Central memory CD8-positive, alpha-beta T cell (primary cell): ENCODE results near the gene FAM78A.

Source experiments
- ATAC-seq: fragments of 150-1000 bp; cut with Tn5 transposase; replicated peaks from 2 replicates; pipeline ENCODE4 v1.10.0; 2022; ENCODE audit warnings: mild to moderate bottlenecking, moderate FRiP score, moderate number of reproducible peaks; ENCODE audit not compliant: poor library complexity, severe bottlenecking; ENCODE audit errors: extremely low read depth
- DNase-seq, 2 donors: peaks; one replicate each; pipeline ENCODE4 v3.0.0; 2021; ENCODE audit warnings: low spot score in 2 of 2
- H3K27ac Mint-ChIP-seq: one replicate; pipeline ENCODE4 v1.8.0; 2022; ENCODE audit warnings: low read depth, mild to moderate bottlenecking, moderate library complexity, mixed read lengths
- H3K27me3 Mint-ChIP-seq: one replicate; pipeline ENCODE4 v1.8.0; 2022; ENCODE audit warnings: mixed read lengths
- H3K36me3 Mint-ChIP-seq: one replicate; pipeline ENCODE4 v1.8.0; 2022; ENCODE audit warnings: mild to moderate bottlenecking, moderate library complexity, mixed read lengths; ENCODE audit not compliant: insufficient read depth
- H3K4me1 Mint-ChIP-seq: one replicate; pipeline ENCODE4 v1.8.0; 2022; ENCODE audit warnings: mixed read lengths
- H3K4me3 Mint-ChIP-seq: one replicate; pipeline ENCODE4 v1.8.0; 2022; ENCODE audit warnings: mild to moderate bottlenecking, moderate library complexity, mixed read lengths
- H3K9me3 Mint-ChIP-seq: one replicate; pipeline ENCODE4 v1.8.0; 2022; ENCODE audit warnings: mixed read lengths

FAM78A gene

DNA sequence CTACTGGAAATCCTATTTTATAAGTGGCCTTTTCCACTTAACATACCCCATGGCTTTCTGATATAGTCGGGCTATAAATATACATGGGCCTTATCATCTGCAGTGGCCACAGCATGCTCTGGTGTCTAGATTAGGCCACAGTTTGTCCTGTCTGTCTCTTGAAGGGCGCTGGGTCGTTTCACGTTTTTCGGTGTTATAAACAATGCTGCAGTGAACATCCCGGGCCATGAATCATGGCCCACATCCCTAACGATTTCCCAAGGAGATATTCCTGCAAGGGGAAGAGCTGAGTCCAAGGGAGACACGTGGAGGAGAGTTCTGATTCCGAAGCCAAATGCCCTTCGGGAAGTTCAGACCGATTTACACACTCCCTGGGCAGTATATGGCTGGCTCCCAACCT is 21.6 kb upstream of the FAM78A start:
- no peaks in the 10 kb centered on the region for H3K27me3 Mint-ChIP-seq
- H3K4me3 Mint-ChIP-seq: no peak overlapping the region
- peaks cover 3% of the 10 kb centered on the region for H3K36me3 Mint-ChIP-seq
- DNase-seq: no peak
- no peak overlapping the region for H3K27ac Mint-ChIP-seq
- H3K4me1 Mint-ChIP-seq: no peaks in the 10 kb centered on the region
- no peak for ATAC-seq
- H3K9me3 Mint-ChIP-seq: no peaks in the 10 kb centered on the region

DNA sequence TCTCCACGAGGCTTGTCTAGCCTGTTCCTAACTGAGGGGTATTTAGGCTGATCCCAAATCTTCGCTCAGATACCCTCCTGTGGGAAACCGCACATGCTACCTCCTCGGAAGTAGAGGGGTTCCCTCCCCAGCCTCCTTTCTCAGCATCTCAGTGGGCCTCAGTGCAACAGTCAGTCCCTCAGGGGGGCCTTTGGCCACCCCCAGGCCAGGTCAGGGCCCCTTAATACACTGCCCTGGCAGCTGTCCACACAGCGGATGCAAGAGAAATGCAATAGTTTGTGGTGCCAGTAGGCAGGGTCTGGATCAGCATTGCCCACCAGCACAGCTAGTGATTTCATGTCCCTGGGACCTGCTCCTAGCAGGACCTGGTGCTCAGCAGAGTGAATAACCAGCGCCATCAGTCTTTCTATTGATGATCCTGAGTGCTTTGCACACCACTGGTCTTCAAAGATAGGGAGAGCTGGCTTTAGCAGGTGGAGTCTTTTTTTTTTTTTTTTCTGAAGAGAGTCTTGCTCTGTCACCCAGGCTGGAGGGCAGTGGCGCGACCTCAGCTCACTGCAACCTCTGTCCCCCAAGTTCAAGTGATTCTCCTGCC is 20.7 kb upstream of the FAM78A start:
- Mint-ChIP-seq H3K27ac (no peak overlapping the region), H3K9me3 (no peaks in the 10 kb centered on the region), H3K27me3 (no peaks in the 10 kb centered on the region), H3K36me3 (peaks cover 3% of the 10 kb centered on the region), H3K4me1 (no peaks in the 10 kb centered on the region), H3K4me3 (no peak overlapping the region)
- ATAC-seq (no peak), DNase-seq (no peak)

DNA sequence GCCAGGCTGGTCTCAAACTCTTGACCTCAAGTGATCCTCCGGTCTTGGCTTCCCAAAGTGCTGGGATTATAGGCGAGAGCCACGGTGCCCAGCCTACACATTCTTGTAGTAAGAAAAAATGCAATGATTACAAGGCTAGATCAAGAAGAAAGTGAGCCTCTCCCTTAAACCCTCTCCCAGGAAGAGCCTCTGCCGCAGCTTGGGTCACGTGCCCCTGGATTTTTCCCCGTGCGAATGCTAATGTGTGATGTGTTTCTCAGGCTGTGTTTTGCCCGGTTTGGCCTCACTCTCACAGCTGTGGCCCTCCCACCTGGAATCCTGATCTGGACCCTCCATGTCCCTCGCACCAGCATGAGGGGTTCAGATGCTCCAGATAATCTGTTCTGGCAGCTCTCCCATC is 20.1 kb upstream of the FAM78A start:
- no peak for ATAC-seq
- no peaks in the 10 kb centered on the region for H3K27me3 Mint-ChIP-seq

DNA sequence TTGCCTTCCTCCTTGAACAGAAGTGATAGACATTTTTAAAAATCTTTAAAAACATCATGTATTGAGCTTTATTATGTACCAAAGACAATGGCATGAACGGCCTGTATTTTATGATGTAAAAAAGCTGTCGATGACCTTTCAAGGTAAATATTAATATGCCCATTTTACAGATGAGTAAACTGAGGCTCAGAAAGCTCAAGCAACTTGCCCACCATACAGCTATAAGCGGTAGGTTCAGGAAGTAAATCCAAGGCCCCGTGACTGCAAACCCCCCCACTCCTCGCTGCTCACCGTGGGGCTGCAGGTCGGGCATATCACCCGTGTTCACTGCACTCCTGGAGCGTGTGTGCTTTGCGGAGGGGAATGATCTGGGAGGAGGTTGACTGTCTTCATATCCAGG is 16.6 kb upstream of the FAM78A start:
- DNase-seq (no peak), ATAC-seq (no peak)
- Mint-ChIP-seq H3K9me3 (no peaks in the 10 kb centered on the region), H3K27me3 (no peaks in the 10 kb centered on the region), H3K4me3 (no peak overlapping the region), H3K4me1 (no peaks in the 10 kb centered on the region), H3K27ac (no peak overlapping the region), H3K36me3 (peaks cover 3% of the 10 kb centered on the region)

More for the DNA sequence above, 20.1 kb upstream of the FAM78A start:
- Mint-ChIP-seq H3K36me3 (peaks cover 3% of the 10 kb centered on the region), H3K4me1 (no peaks in the 10 kb centered on the region), H3K27ac (no peak overlapping the region), H3K4me3 (no peak overlapping the region), H3K9me3 (no peaks in the 10 kb centered on the region)
- DNase-seq: no peak

DNA sequence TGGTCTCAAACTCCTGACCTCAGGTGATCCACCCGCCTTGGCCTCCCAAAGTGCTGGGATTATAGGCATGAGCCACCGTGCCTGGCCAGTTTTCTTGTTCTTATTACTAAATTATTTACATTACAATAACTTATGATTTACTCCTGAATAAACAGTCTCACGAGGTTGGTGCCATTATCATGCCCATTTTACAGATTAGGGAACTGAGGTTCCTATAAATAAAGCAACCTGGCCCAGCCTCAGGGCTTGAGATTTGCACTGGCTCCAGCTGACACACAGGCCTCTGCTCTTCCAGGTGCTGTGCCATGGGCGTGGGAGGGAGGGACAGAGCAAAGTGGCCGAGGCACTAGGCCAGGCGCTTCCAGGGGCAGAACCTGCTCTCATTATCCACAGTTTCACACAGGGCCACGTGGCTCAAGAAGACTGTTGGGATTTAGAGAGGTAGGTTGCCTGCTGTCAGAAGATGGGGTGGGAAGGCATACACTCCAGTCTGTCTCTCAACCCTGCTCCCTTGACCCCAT is 15.5 kb upstream of the FAM78A start:
- H3K4me3 Mint-ChIP-seq: no peak overlapping the region

DNA sequence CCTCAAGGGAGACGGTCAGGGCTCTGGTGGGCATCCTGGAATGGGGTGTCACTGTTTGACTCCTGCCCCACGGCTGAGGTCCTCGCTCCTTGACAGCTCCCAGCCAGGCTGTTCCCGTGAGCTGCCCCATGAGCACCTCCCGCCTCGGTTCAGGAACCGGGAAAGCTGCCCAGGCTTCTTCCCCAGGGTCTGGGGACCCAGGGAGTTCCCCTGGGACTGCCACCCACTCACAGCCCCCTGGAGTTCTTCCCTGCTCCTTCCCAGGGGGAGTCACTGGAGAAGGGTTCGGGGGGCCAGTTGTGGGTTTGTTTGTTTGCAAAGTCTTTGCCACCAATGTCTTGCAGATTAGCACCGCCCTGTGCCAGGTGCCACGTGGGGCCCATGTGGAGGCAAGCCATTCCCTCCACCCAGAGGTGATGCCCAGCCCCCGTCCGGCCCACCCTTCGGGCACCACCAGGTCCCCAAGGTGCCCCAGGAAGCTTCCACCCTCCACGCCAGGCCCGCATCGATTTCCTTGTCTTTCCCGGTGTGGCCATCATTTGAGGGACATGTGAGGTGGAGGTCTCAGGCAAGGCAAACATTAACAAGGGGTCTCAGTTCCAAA is 14.6 kb upstream of the FAM78A start:
- Mint-ChIP-seq H3K4me1 (no peaks in the 10 kb centered on the region), H3K9me3 (no peaks in the 10 kb centered on the region), H3K27ac (no peak overlapping the region), H3K36me3 (no peaks in the 10 kb centered on the region), H3K27me3 (no peaks in the 10 kb centered on the region), H3K4me3 (no peak overlapping the region)
- DNase-seq: no peak
- peak; percentile 14 for ATAC-seq

More for the DNA sequence above, 15.5 kb upstream of the FAM78A start:
- DNase-seq (no peak), ATAC-seq (no peak)
- Mint-ChIP-seq H3K9me3 (no peaks in the 10 kb centered on the region), H3K27ac (no peak overlapping the region), H3K4me1 (no peaks in the 10 kb centered on the region), H3K27me3 (no peaks in the 10 kb centered on the region), H3K36me3 (no peaks in the 10 kb centered on the region)

DNA sequence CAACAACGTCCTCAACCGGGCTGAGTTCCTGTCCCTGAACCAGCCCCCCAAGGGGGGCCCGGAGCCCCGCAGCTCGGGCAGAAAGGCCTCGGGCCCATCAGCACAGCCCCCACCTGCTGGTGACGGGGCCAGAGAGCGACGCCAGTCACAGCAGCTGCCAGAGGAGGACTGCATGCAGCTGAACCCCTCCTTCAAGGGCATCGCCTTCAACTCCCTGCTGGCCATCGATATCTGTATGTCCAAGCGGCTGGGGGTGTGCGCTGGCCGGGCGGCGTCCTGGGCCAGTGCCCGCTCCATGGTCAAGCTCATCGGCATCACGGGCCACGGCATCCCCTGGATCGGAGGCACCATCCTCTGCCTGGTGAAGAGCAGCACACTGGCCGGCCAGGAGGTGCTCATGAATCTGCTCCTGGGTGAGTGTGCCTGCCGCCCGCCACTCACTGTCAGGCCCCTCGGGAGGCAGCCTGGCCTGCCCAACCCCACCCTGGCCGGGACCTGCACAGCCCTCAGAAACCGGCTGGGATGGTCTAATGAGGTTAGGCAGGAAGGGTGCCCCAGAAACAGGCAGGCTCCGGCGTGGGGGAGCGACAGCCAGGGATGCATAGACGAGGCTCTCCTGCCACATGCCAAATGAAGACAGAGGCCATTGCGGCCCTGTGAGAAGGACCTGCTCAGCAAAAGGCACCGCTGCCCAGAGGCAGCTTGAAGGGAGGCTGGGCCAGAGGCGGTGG is 13.9 kb upstream of the FAM78A start:
- Mint-ChIP-seq H3K4me3 (no peak overlapping the region), H3K27ac (no peak overlapping the region), H3K27me3 (no peaks in the 10 kb centered on the region), H3K4me1 (no peaks in the 10 kb centered on the region), H3K9me3 (no peaks in the 10 kb centered on the region), H3K36me3 (no peaks in the 10 kb centered on the region)
- DNase-seq (no peak), ATAC-seq (no peak)

DNA sequence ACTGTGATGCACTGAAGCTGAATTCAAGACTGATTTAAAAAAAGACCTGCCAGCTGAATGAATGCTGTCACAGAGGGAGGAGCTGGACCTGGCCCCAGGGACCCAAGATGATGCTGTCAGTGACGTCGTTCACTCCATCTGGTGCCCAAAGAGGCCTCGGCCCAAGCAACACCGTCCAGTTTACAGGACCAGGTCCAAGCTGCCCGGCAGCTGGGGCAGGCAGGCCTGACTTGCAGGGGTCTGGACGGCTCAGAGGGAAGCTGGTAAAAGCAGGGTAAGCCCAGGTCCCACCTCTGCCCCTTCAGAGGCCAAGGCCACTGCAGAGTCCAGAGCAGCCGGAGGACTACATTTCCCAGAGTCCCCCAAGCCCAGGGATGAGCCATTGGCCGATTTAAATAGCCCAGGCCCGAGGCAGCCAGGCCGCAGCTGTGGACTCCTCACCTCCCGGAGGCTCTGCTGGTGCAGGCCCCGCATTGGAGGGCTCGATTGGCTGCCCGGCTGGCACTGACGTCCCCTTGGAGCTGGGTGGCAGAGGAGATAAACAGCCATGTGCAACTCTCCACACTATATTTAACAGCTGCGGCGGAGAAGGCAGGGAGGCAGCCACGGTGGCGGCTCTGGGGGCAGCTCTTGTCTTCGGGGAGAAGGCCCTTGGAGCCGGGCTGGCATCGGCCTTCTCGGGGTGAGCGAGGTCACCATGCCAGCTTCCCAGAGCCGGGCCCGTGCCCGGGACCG is 13.2 kb upstream of the FAM78A start, which contains the start of gene PLPP7:
Gene PLPP7 (plus strand): TSS at position 423 of the 735 bp plus-strand sequence. CDS start 275 bp downstream, at position 698.
- Mint-ChIP-seq H3K27me3 (no peaks in the 10 kb centered on the region), H3K36me3 (no peaks in the 10 kb centered on the region), H3K4me1 (no peaks in the 10 kb centered on the region), H3K27ac (no peak within 1 kb of the TSS), H3K9me3 (no peaks in the 10 kb centered on the region), H3K4me3 (no peak within 1 kb of the TSS)
- DNase-seq: no peak
- no peak for ATAC-seq

DNA sequence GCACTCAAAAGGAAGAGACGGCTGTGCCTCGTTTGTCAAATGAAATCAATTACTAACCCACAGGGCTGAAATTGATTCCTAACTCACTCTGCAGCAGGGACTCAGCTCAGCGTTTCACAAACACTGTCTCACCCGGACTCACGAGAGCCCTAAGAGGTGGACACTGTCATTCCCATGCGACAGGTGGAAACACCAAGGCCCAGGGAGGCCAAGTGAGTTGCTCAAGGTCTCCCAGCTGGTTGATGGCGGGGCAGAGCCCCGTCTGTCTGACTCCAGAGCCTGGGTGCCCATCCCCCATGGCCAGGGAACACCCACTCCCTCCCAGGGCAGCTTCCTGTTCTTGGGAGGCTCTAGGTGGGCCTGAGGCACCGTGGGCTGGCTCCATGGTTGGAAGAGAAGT is 11.9 kb upstream of the FAM78A start:
- H3K4me1 Mint-ChIP-seq: no peaks in the 10 kb centered on the region
- no peak overlapping the region for H3K27ac Mint-ChIP-seq
- no peaks in the 10 kb centered on the region for H3K9me3 Mint-ChIP-seq
- H3K27me3 Mint-ChIP-seq: no peaks in the 10 kb centered on the region
- peaks cover 3% of the 10 kb centered on the region for H3K36me3 Mint-ChIP-seq
- no peak overlapping the region for H3K4me3 Mint-ChIP-seq
- no peak for ATAC-seq
- DNase-seq: no peak

DNA sequence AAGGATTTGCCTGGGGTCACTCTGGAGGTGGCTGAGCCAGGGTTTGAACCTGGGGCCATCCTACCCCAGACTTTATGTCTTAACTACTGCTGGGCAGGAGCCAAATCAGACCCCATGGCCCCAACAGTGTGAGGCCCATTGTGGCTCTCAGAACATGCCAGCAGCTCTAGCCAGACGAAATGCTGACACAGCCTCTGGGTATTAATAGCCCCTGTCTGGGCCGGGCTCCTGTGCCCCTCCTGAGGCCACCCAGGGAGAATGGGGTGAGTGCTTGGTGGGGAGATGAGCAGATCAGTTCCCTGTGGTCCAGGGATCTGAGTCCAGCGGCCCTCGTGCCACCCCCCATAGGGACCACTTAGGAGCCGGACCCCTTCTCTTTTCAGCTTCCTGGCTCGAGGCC is 11.0 kb upstream of the FAM78A start:
- ATAC-seq (no peak), DNase-seq (no peak)
- no peaks in the 10 kb centered on the region for H3K9me3 Mint-ChIP-seq
- H3K27ac Mint-ChIP-seq: no peak overlapping the region
- peaks cover 3% of the 10 kb centered on the region for H3K36me3 Mint-ChIP-seq
- H3K27me3 Mint-ChIP-seq: no peaks in the 10 kb centered on the region
- no peak overlapping the region for H3K4me3 Mint-ChIP-seq
- peaks cover 1% of the 10 kb centered on the region for H3K4me1 Mint-ChIP-seq

DNA sequence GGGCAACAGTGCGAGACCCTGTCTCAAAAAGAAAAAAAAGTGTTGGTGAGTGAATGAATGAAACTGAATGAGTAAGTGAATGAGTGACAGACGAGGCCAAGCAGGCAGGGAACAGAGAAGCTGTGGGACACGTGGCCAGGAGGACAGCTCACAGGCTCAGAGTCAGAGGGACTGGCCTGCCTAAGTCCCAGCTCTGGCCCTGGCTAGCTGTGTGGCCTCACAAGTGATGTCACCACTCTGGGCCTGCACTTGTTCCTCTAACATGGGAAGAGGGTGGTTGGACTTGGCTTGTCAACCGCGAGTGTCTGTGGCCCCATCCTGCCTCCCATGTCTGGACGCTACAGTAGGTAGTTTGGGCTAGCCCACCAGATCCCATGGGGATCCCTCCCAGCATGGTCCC is 8.5 kb upstream of the FAM78A start:
- ATAC-seq: no peak
- Mint-ChIP-seq H3K4me1 (peaks cover 9% of the 10 kb centered on the region), H3K27me3 (no peaks in the 10 kb centered on the region), H3K9me3 (no peaks in the 10 kb centered on the region), H3K27ac (no peak overlapping the region), H3K4me3 (no peak overlapping the region), H3K36me3 (peaks cover 4% of the 10 kb centered on the region)
- DNase-seq: no peak

DNA sequence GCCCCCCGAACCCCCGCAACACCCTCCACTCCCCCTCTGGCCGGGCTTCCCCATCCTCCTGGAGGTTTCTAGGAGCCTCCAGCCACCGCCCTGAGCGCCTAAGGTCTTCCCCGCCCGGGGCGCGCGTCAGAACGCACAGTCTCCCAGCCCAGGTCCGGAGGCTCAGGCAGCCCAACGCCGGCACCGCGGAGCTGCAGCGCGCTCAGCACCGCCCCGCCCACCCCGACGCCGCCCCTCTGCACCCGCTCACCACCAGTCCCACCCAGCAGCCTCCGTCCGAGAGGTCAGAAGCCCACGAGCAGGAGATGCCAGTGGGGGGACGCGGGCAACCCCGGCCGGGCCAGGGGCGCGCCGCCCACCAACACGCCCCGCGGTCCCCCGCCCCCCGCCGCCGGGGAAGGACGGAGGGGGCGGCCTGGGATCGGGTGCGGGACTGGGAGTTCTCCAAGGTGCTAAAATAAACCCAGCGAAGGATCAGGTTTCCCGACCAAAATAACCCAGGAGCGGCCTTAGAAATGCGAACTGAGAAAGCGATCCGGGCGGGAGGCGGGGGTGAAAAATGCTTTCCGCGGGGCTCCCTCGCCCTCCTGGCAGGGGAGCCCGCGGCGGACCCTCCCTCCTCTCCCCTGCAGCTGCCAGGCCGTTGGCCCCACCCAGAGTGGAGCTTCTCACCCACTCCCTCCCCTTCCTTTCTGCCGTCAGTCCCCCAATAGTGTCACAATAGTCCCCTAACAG is 6.5 kb upstream of the FAM78A start:
- Mint-ChIP-seq H3K27ac (no peak overlapping the region), H3K4me3 (peak overlapping the region; percentile 67), H3K9me3 (no peaks in the 10 kb centered on the region)

More for the DNA sequence above, 6.5 kb upstream of the FAM78A start:
- peaks cover 8% of the 10 kb centered on the region for H3K36me3 Mint-ChIP-seq
- DNase-seq (no peak), ATAC-seq (no peak)
- peaks cover 24% of the 10 kb centered on the region for H3K4me1 Mint-ChIP-seq
- H3K27me3 Mint-ChIP-seq: no peaks in the 10 kb centered on the region
